Fibroblast of pulmonary artery (primary cell): ENCODE data around the gene LHFPL3.
"Not testable (repeated sequence)": the region's sequence is repeated elsewhere in the genome, so short reads cannot be mapped to it uniquely, and the experiment has no call there.

ENCODE experiments used
- DNase-seq: peaks from one replicate; pipeline ENCODE4 v3.0.0-alpha.2; 2010; ENCODE audit warnings: low read depth
- H3K4me3 ChIP-seq: replicated peaks from 2 replicates; pipeline ENCODE4 v1.5.1; 2011; ENCODE audit warnings: low read depth, mild to moderate bottlenecking, control low read depth, low read length, moderate library complexity
- TF ChIP-seq, protein P1 (sequence below): IDR thresholded peaks from 2 replicates; pipeline ENCODE4 v1.5.1; 2011; ENCODE audit warnings: mild to moderate bottlenecking, control low read depth, low read length, inconsistent platforms; ENCODE audit errors: missing control alignments

LHFPL3 gene

DNA sequence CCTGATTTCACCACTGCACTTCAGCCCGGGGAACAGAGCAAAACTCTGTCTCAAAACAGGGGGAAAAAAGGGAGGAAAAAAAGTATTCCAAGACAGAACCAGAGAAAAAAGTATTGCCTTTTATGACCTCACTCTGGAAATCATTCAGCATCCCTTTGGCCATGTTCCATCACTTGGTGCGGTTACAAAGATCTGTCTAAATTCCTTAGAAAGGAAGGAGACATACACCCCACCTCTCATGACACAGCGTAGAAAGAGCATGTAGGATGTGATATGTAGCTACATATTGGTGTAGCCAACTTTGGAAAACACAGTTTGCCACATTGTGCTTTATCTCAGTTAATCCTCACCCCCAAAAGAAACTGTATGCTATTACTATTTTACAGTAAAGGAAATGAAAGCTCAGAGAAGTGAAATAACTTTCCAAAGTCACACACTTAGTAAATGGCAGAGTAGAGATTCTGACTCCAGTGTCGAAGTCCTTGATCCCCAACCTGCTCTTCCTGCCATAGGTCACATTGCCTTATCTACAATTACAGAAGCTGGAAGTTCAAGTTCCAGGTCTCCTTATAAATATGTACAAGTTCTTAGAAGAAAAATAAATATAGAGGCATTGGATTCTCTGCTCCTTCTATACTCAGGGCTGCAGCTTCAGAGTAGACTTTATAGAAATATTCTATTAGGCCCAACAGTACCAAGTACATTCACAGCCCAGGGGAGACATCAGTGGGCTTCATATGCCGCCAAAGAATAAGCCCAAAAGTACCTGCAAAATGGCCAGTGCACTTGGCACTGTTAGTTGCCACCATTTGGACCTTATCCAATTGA is 594.0 kb downstream of the LHFPL3 start:
- H3K4me3 ChIP-seq: no peak overlapping the region
- TF ChIP-seq, protein P1, sequence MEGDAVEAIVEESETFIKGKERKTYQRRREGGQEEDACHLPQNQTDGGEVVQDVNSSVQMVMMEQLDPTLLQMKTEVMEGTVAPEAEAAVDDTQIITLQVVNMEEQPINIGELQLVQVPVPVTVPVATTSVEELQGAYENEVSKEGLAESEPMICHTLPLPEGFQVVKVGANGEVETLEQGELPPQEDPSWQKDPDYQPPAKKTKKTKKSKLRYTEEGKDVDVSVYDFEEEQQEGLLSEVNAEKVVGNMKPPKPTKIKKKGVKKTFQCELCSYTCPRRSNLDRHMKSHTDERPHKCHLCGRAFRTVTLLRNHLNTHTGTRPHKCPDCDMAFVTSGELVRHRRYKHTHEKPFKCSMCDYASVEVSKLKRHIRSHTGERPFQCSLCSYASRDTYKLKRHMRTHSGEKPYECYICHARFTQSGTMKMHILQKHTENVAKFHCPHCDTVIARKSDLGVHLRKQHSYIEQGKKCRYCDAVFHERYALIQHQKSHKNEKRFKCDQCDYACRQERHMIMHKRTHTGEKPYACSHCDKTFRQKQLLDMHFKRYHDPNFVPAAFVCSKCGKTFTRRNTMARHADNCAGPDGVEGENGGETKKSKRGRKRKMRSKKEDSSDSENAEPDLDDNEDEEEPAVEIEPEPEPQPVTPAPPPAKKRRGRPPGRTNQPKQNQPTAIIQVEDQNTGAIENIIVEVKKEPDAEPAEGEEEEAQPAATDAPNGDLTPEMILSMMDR: no peak
- peak; percentile 80 for DNase-seq

DNA sequence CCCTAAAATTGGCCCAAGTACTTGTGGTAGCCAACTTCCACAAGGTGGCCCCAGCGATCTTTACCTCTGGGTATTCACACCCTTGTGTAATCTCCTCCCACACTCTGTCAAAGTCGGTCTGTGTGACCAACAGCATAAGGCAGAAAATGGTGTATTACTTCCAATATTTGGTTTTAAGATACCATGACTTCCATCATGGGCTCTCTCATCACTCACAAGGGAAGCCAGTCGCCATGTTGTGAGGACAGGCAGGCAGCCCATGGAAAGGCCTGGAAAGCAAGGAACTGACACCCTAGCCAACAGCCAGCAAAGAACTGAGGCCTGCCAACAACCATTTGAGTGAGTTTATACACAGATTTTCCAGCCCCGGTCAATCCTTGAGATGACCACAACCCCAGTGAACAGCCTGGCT is 594.6 kb downstream of the LHFPL3 start:
- peak; percentile 96 for DNase-seq
- no peak overlapping the region for H3K4me3 ChIP-seq
- TF ChIP-seq, protein P1: peak; percentile 88

DNA sequence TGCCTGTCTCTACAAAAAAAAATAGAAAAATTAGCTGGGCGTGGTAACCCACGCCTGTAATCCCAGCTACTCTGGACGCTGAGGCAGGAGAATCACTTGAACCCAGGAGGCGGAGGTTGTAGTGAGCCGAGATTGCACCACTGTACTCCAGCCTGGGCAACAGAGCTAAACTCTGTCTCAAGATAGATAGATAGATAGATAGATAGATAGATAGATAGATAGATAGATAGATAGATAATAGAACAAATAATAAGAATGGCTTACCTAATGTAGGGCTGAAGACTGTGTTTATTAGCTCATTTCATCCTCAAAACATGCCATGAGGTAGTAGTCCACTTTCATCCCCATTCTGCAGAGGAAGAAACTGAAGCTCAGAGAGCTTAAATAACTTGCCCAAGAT is 597.8 kb downstream of the LHFPL3 start:
- not testable (repeated sequence) for H3K4me3 ChIP-seq, DNase-seq

DNA sequence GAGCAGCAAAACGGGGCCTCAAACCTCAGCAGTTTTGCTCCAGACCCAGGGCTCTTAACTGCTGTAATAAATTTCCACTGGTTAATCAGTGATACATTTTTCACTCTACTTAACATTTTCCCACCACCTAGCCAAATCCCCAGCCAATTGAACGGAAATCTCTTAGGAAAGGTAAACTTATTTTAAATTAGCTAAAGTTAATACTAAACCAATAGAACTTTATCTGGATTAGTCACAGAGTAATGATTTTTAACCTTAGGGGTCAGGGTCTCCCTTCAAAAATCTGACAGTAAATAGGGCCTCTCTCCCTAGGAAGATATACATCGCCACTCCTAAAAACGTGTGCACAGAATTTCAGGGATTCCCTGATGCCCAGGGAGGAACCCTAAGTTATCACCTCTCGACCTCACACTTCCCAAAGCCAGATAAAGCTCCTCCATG is 598.2 kb downstream of the LHFPL3 start:
- TF ChIP-seq, protein P1: no peak
- no peak overlapping the region for H3K4me3 ChIP-seq
- DNase-seq: no peak

DNA sequence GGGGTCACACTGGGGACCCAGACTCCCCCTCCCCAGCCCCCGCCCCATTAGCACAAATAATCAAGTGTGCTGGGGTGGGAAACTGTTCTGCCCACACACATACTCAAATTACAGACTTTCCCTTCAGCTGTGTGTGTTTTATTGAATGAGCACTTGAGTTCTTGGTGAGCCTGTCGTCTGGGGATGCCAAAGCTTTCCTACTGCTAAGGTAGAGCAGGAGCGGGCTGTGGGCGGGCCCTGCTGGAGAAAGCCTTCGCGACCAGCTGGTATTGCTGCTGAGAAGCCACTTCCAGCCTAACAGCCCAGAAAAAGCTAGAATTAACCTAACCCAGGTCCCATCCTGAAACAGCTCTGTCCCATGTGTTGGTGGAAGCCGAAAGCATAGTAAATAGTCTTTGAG is 598.7 kb downstream of the LHFPL3 start:
- TF ChIP-seq, protein P1: no peak
- no peak for DNase-seq
- H3K4me3 ChIP-seq: no peak overlapping the region

DNA sequence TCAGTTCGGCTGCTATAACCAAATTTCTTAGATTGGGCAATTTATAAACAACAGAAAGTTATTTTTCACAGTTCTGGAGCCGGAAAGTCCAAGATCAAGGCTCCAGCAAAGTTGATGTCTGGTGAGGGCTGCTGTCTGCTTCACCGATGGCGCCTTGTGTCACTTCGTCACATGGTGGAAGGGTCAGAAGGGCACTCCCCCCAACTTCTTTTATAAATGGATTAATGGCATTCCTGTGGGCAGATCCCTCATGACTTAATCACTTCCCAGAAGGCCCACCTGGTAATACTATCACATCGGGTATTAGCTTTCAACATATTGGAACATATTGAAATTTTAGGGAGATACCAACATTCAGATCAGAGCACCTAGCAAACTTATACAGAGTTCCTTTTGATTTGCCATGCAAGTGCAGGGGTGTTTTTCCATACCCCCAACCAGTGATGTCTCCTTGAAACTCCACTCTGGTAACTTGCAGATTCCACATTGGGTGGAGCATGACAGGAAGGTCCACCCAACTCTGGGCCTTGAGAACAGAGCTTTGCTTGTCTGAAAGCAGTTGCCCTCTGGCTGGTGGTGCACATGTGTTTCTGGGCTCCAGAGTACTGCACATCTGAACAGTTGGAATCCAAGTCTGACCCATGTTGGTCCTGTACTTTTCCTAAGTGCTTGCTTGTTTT is 600.5 kb downstream of the LHFPL3 start:
- TF ChIP-seq, protein P1: no peak

DNA sequence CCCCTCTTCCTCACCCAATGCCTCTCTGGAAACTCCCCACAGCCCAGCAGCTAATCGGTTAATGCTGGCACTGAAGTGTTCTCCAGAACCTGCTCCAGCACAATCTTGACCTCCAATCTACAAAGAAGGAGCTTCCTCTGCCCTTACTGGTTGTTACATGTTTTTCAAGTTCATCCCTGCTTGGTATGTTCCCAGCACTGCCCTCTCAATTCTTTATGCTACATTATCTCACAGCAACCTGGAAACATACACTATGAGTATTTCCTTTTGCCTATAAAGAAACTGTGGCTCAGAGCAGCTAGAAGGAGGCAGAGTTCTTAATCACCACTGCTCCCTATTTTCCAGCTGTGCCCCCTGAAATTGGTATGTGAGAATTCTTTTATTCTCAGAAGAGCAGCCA is 601.5 kb downstream of the LHFPL3 start:
- TF ChIP-seq, protein P1: no peak
- peak; percentile 4 for DNase-seq
- H3K4me3 ChIP-seq: no peak overlapping the region

More for the DNA sequence above, 600.5 kb downstream of the LHFPL3 start:
- DNase-seq: no peak
- H3K4me3 ChIP-seq: no peak overlapping the region
